KMS-11 (cell line): Measurements from ENCODE around the gene PTPRF.

Experiments
- H2AFZ ChIP-seq: fragments of 200-600 bp; sonication (generic); 2 replicates; pipeline ENCODE4 v1.6.1; 2016; ENCODE audit warnings: antibody characterized with exemption, mixed run types, low read depth
- H3K27ac ChIP-seq: fragments of 200-600 bp; sonication (generic); 2 replicates; pipeline ENCODE4 v1.6.1; 2016; ENCODE audit warnings: mild to moderate bottlenecking, mixed run types
- H3K27me3 ChIP-seq: fragments of 200-600 bp; sonication (generic); 2 replicates; pipeline ENCODE4 v1.6.1; 2017; ENCODE audit warnings: mild to moderate bottlenecking, low read depth, mixed run types, moderate library complexity; ENCODE audit not compliant: insufficient read depth
- H3K36me3 ChIP-seq: fragments of 200-600 bp; sonication (generic); 2 replicates; pipeline ENCODE4 v1.6.1; 2017; ENCODE audit warnings: mild to moderate bottlenecking, mixed run types; ENCODE audit not compliant: insufficient read depth
- H3K4me1 ChIP-seq: fragments of 200-600 bp; sonication (generic); 2 replicates; pipeline ENCODE4 v1.6.1; 2016; ENCODE audit warnings: mild to moderate bottlenecking, low read depth, mixed run types; ENCODE audit not compliant: poor library complexity, severe bottlenecking
- H3K4me2 ChIP-seq: fragments of 200-600 bp; sonication (generic); 2 replicates; pipeline ENCODE4 v1.7.0; 2016; ENCODE audit warnings: mild to moderate bottlenecking, mixed run types
- H3K4me3 ChIP-seq: fragments of 200-600 bp; sonication (generic); IDR thresholded peaks from 2 replicates; pipeline ENCODE4 v1.6.1; 2017; ENCODE audit warnings: low read depth, low read length, mixed read lengths; ENCODE audit not compliant: insufficient read depth
- H3K79me2 ChIP-seq: fragments of 200-600 bp; sonication (generic); 2 replicates; pipeline ENCODE4 v1.6.1; 2016; ENCODE audit warnings: low read depth, mixed run types; ENCODE audit not compliant: insufficient read depth
- H3K9ac ChIP-seq: fragments of 200-600 bp; sonication (generic); 2 replicates; pipeline ENCODE4 v1.6.1; 2016; ENCODE audit warnings: mild to moderate bottlenecking, mixed run types
- H4K20me1 ChIP-seq: fragments of 200-600 bp; sonication (generic); 2 replicates; pipeline ENCODE4 v1.6.1; 2016; ENCODE audit warnings: mild to moderate bottlenecking, mixed run types; ENCODE audit not compliant: insufficient read depth
- TF ChIP-seq, protein P1 (sequence below): fragments of 200-600 bp; sonication (generic); conservative IDR thresholded peaks from 2 replicates; pipeline ENCODE4 v1.6.1; 2017; ENCODE audit warnings: low read depth, mild to moderate bottlenecking, antibody characterized with exemption, low read length, moderate library complexity, mixed read lengths

The PTPRF gene

DNA sequence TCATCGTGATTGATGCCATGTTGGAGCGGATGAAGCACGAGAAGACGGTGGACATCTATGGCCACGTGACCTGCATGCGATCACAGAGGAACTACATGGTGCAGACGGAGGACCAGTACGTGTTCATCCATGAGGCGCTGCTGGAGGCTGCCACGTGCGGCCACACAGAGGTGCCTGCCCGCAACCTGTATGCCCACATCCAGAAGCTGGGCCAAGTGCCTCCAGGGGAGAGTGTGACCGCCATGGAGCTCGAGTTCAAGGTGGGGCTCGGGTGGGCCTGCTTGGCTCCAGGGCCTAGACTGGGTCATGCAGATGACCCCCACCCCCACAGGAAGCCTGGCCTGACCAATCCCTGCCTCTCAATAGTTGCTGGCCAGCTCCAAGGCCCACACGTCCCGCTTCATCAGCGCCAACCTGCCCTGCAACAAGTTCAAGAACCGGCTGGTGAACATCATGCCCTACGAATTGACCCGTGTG, 88.7 kb downstream of the PTPRF start:
- Histone ChIP-seq H2AFZ (no peak overlapping the region), H3K36me3 (no peaks in the 10 kb centered on the region), H3K4me2 (no peak overlapping the region), H3K79me2 (no peaks in the 10 kb centered on the region), H4K20me1 (no peaks in the 10 kb centered on the region), H3K27me3 (no peaks in the 10 kb centered on the region), H3K4me3 (no peak overlapping the region), H3K4me1 (no peaks in the 10 kb centered on the region), H3K9ac (no peak overlapping the region), H3K27ac (no peak overlapping the region)
- TF ChIP-seq, protein P1, sequence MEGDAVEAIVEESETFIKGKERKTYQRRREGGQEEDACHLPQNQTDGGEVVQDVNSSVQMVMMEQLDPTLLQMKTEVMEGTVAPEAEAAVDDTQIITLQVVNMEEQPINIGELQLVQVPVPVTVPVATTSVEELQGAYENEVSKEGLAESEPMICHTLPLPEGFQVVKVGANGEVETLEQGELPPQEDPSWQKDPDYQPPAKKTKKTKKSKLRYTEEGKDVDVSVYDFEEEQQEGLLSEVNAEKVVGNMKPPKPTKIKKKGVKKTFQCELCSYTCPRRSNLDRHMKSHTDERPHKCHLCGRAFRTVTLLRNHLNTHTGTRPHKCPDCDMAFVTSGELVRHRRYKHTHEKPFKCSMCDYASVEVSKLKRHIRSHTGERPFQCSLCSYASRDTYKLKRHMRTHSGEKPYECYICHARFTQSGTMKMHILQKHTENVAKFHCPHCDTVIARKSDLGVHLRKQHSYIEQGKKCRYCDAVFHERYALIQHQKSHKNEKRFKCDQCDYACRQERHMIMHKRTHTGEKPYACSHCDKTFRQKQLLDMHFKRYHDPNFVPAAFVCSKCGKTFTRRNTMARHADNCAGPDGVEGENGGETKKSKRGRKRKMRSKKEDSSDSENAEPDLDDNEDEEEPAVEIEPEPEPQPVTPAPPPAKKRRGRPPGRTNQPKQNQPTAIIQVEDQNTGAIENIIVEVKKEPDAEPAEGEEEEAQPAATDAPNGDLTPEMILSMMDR, result no peak

- Histone ChIP-seq H3K4me3 (no peak overlapping the region), H2AFZ (no peak overlapping the region), H3K79me2 (no peaks in the 10 kb centered on the region), H3K36me3 (no peaks in the 10 kb centered on the region), H3K27me3 (no peaks in the 10 kb centered on the region), H3K4me1 (no peaks in the 10 kb centered on the region), H3K27ac (no peak overlapping the region), H3K4me2 (no peak overlapping the region), H4K20me1 (no peaks in the 10 kb centered on the region), H3K9ac (no peak overlapping the region)
- TF ChIP-seq, protein P1, result no peak
Measured at GRCh38 chr1:43619996-43620920, 89.6 kb downstream of the PTPRF start.

GRCh38 chr1:43620956-43621355, 90.3 kb downstream of the PTPRF start:
- Histone ChIP-seq H3K4me1 (no peaks in the 10 kb centered on the region), H3K27ac (no peak overlapping the region), H3K4me2 (no peak overlapping the region), H3K4me3 (no peak overlapping the region), H4K20me1 (no peaks in the 10 kb centered on the region), H2AFZ (no peak overlapping the region), H3K79me2 (no peaks in the 10 kb centered on the region), H3K36me3 (no peaks in the 10 kb centered on the region), H3K27me3 (no peaks in the 10 kb centered on the region), H3K9ac (no peak overlapping the region)
- TF ChIP-seq, protein P1, result no peak

- H3K9ac ChIP-seq, result no peak overlapping the region
- H3K4me2 ChIP-seq, result no peak overlapping the region
- H2AFZ ChIP-seq, result no peak overlapping the region
- no peaks in the 10 kb centered on the region for H3K27me3 ChIP-seq
- TF ChIP-seq, protein P1, result no peak
- no peaks in the 10 kb centered on the region for H3K36me3 ChIP-seq
- H4K20me1 ChIP-seq, result no peaks in the 10 kb centered on the region
- H3K4me1 ChIP-seq, result no peaks in the 10 kb centered on the region
- no peak overlapping the region for H3K27ac ChIP-seq
- H3K4me3 ChIP-seq, result no peak overlapping the region
- H3K79me2 ChIP-seq, result no peaks in the 10 kb centered on the region
Measured at GRCh38 chr1:43621386-43621785, 90.7 kb downstream of the PTPRF start.
